Loucy (cell line): ENCODE results near the gene NOBOX.

Source experiments
- CTCF ChIP-seq: fragments of 200-600 bp; sonication (generic); conservative IDR thresholded peaks from 2 replicates; pipeline ENCODE4 v1.5.1; 2014; ENCODE audit warnings: mild to moderate bottlenecking, antibody characterized with exemption, low read length
- EZH2phosphoT487 ChIP-seq: fragments of 200-600 bp; IDR thresholded peaks from 2 replicates; pipeline ENCODE4 v1.6.1; 2018; ENCODE audit warnings: antibody characterized with exemption, mild to moderate bottlenecking, moderate library complexity, borderline replicate concordance

GRCh38 chr7:144407266-144407931 is 3.9 kb upstream of the NOBOX start:
- TF ChIP-seq CTCF (no peak), EZH2phosphoT487 (no peak)
